Activated naive CD8-positive, alpha-beta T cell treated with anti-CD3 and anti-CD28 coated beads, Interleukin-2, amount 10 ng/mL, durations not matched to agents 7 days and 5 days (primary cell): ENCODE measurements around the gene ASF1A. TPM values are rescaled to one million over a fixed set of nuclear protein-coding genes. Genes with fewer than 3 reads are reported as not detected.

ENCODE experiments used
- ATAC-seq: fragments of 150-1000 bp; cut with Tn5 transposase; one replicate; pipeline ENCODE4 v1.10.0; 2021; ENCODE audit warnings: low read depth, moderate library complexity
- POLR2A ChIA-PET: fragments of 350-600 bp; sonication (Branson Sonifier 250); formaldehyde crosslinking; loops from one replicate; lab custom pipeline; 2021; ENCODE audit warnings: antibody characterized with exemption; lab: Charles Lee
- DNase-seq: peaks from one replicate; pipeline ENCODE4 v3.0.0; 2021
- H3K27ac Mint-ChIP-seq: one replicate; pipeline ENCODE4 v1.8.0; 2022; ENCODE audit warnings: mild to moderate bottlenecking, mixed read lengths
- H3K27me3 Mint-ChIP-seq: one replicate; pipeline ENCODE4 v1.8.0; 2022; ENCODE audit warnings: mild to moderate bottlenecking, moderate library complexity, mixed read lengths
- H3K36me3 Mint-ChIP-seq: one replicate; pipeline ENCODE4 v1.8.0; 2021; ENCODE audit warnings: mild to moderate bottlenecking, mixed read lengths
- H3K4me1 Mint-ChIP-seq: one replicate; pipeline ENCODE4 v1.8.0; 2021; ENCODE audit warnings: mixed read lengths
- H3K4me3 Mint-ChIP-seq: one replicate; pipeline ENCODE4 v1.8.0; 2022; ENCODE audit warnings: mild to moderate bottlenecking, moderate library complexity, mixed read lengths
- H3K9me3 Mint-ChIP-seq: one replicate; pipeline ENCODE4 v1.8.0; 2021; ENCODE audit warnings: mixed read lengths
- total RNA-seq, 2 experiments: library from RNA; stranded (reverse); gene quantifications; one replicate each; pipeline ENCODE4 v1.2.3, GENCODE V29; 2021

ASF1A gene
- total RNA-seq, 2 experiments from 2014 or later: 64.6 to 66.8 TPM

DNA sequence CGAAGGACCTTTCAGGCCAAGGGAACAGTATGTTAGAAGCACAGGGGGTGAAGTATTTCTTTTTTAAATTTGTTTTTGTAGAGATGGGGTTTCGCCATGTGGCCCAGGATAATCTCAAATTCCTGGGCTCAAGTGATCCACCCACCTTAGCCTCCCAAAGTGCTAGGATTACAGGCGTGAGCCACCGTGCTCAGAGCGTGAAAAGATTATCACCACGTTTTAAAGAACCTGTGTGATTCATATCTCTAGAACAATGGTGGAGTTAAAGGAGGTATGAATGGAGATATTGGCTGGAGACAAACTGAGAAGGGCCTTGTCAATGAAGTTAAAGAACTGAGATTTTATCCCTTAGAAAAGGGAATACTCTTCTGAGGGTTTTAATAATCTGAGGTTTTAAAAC is 9.7 kb downstream of the ASF1A start:
- Mint-ChIP-seq H3K27ac (peak overlapping the region; percentile 44), H3K4me1 (peaks cover 49% of the 10 kb centered on the region), H3K27me3 (no peaks in the 10 kb centered on the region), H3K36me3 (peaks cover 67% of the 10 kb centered on the region), H3K4me3 (no peak overlapping the region), H3K9me3 (no peaks in the 10 kb centered on the region)
- DNase-seq (no peak), ATAC-seq (no peak)
- POLR2A ChIA-PET: no interaction called here

GRCh38 chr6:118905084-118905483 is 11.1 kb downstream of the ASF1A start:
- H3K27ac Mint-ChIP-seq: no peak overlapping the region
- no peak for DNase-seq
- no peaks in the 10 kb centered on the region for H3K9me3 Mint-ChIP-seq
- peaks cover 67% of the 10 kb centered on the region for H3K36me3 Mint-ChIP-seq
- H3K27me3 Mint-ChIP-seq: no peaks in the 10 kb centered on the region
- H3K4me3 Mint-ChIP-seq: no peak overlapping the region
- POLR2A ChIA-PET: interaction anchor here (0.6 kb wide), 1 partner anchor 203 kb away, joined by 3 read pairs; no protein-coding TSS in a partner anchor
- ATAC-seq: no peak
- peaks cover 38% of the 10 kb centered on the region for H3K4me1 Mint-ChIP-seq

DNA sequence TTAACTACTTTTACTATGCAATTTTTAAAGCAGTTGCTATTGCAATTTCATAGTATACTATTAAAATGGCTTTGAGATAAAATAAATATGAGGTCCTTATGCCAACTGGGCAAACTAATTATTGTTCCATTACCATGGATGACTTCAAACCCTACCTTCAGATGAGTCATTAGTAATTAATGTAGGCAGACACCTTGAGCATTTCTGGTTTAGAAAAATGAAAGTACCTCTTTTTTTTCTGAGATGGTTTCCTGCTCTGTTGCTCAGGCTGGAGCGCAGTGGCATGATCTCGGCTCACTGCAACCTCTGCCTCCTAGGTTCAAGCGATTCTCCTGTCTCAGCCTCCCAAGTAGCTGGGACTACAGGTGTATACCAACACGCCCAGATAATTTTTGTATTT is 11.9 kb downstream of the ASF1A start:
- H3K9me3 Mint-ChIP-seq: no peaks in the 10 kb centered on the region
- POLR2A ChIA-PET: no interaction called here
- ATAC-seq (no peak), DNase-seq (no peak)
- H3K4me1 Mint-ChIP-seq: peaks cover 30% of the 10 kb centered on the region
- H3K36me3 Mint-ChIP-seq: peaks cover 66% of the 10 kb centered on the region
- H3K27me3 Mint-ChIP-seq: no peaks in the 10 kb centered on the region
- no peak overlapping the region for H3K27ac Mint-ChIP-seq
- no peak overlapping the region for H3K4me3 Mint-ChIP-seq

- H3K27ac Mint-ChIP-seq: no peak overlapping the region
- POLR2A ChIA-PET: interaction anchor here (1.5 kb wide), 1 partner anchor 14 kb away, joined by 5 read pairs; the partner anchor contains the start of gene ASF1A
- peaks cover 20% of the 10 kb centered on the region for H3K4me1 Mint-ChIP-seq
- H3K27me3 Mint-ChIP-seq: no peaks in the 10 kb centered on the region
- ATAC-seq (no peak), DNase-seq (no peak)
- H3K4me3 Mint-ChIP-seq: no peak overlapping the region
- H3K9me3 Mint-ChIP-seq: no peaks in the 10 kb centered on the region
- peaks cover 57% of the 10 kb centered on the region for H3K36me3 Mint-ChIP-seq
Measured at GRCh38 chr6:118908441-118908840, 14.5 kb downstream of the ASF1A start.

DNA sequence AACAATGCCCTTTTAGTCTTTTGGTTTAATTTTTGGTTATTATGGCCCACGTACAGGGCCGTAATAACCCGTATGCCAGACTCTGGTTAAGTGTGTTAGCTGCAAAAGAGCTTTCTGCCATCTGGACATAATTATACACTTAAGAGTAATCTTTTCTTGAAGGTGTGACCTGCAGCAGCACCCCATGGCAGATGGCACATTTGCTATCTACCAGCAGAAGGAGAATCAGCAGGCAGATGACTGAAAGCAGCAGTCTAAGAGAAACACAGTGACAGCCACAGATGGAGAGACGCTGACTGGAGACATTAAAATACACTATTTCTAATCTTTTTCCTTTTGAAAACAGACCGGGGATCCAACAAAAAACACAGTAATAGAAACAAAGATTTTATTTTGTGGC is 18.7 kb downstream of the ASF1A start:
- POLR2A ChIA-PET: no interaction called here
- H3K4me1 Mint-ChIP-seq: peaks cover 1% of the 10 kb centered on the region
- H3K27ac Mint-ChIP-seq: no peak overlapping the region
- ATAC-seq: no peak
- H3K9me3 Mint-ChIP-seq: no peaks in the 10 kb centered on the region
- no peak overlapping the region for H3K4me3 Mint-ChIP-seq
- H3K27me3 Mint-ChIP-seq: no peaks in the 10 kb centered on the region
- H3K36me3 Mint-ChIP-seq: peaks cover 46% of the 10 kb centered on the region
- no peak for DNase-seq

GRCh38 chr6:118913161-118913560 is 19.2 kb downstream of the ASF1A start:
- Mint-ChIP-seq H3K36me3 (peaks cover 44% of the 10 kb centered on the region), H3K4me3 (no peak overlapping the region), H3K27ac (no peak overlapping the region), H3K4me1 (peaks cover 1% of the 10 kb centered on the region), H3K9me3 (no peaks in the 10 kb centered on the region), H3K27me3 (no peaks in the 10 kb centered on the region)
- POLR2A ChIA-PET: interaction anchor here (0.9 kb wide), 1 partner anchor 22 kb away, joined by 3 read pairs; the partner anchor contains the start of gene MCM9
- ATAC-seq (no peak), DNase-seq (no peak)

GRCh38 chr6:118914598-118914997 is 20.6 kb downstream of the ASF1A start:
- POLR2A ChIA-PET: no interaction called here
- Mint-ChIP-seq H3K4me3 (no peak overlapping the region), H3K27me3 (no peaks in the 10 kb centered on the region), H3K4me1 (peaks cover 1% of the 10 kb centered on the region), H3K36me3 (peaks cover 42% of the 10 kb centered on the region), H3K27ac (no peak overlapping the region), H3K9me3 (no peaks in the 10 kb centered on the region)
- DNase-seq: no peak
- ATAC-seq: no peak

GRCh38 chr6:118917546-118918328 is 23.8 kb downstream of the ASF1A start:
- DNase-seq: no peak
- no peak for ATAC-seq
- peaks cover 1% of the 10 kb centered on the region for H3K4me1 Mint-ChIP-seq
- peaks cover 51% of the 10 kb centered on the region for H3K36me3 Mint-ChIP-seq
- no peak overlapping the region for H3K27ac Mint-ChIP-seq
- H3K27me3 Mint-ChIP-seq: no peaks in the 10 kb centered on the region
- H3K4me3 Mint-ChIP-seq: no peak overlapping the region
- no peaks in the 10 kb centered on the region for H3K9me3 Mint-ChIP-seq
- POLR2A ChIA-PET: no interaction called here

- Mint-ChIP-seq H3K9me3 (no peaks in the 10 kb centered on the region), H3K4me1 (no peaks in the 10 kb centered on the region), H3K36me3 (peaks cover 50% of the 10 kb centered on the region), H3K4me3 (no peak overlapping the region), H3K27ac (no peak overlapping the region), H3K27me3 (no peaks in the 10 kb centered on the region)
- no peak for ATAC-seq
- no peak for DNase-seq
- POLR2A ChIA-PET: no interaction called here
Measured at GRCh38 chr6:118918329-118918725, 24.4 kb downstream of the ASF1A start.

- no peak for ATAC-seq
- Mint-ChIP-seq H3K4me1 (no peaks in the 10 kb centered on the region), H3K4me3 (no peak overlapping the region), H3K27ac (no peak overlapping the region), H3K36me3 (peaks cover 43% of the 10 kb centered on the region), H3K27me3 (no peaks in the 10 kb centered on the region), H3K9me3 (no peaks in the 10 kb centered on the region)
- no peak for DNase-seq
- POLR2A ChIA-PET: no interaction called here
Measured at GRCh38 chr6:118921084-118921483, 27.1 kb downstream of the ASF1A start.

DNA sequence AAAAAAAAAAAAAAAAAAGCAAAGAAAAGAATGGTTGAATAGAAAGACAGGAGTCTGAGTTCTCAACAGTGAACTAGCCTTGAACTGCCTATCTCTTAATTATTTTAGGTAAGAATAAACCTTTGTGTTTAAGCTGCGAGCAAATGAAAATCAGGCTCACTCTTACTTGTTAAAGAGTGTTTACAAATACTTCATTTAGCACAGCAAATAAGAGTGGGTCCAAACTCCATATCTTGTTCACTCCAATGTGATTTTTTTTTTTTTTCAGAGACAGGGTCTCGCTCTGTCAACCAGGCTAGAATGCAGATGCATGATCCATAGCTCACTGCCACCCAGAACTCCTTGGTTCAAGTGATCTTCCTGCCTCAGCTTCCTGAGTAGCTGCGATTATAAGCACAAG is 29.1 kb downstream of the ASF1A start:
- Mint-ChIP-seq H3K9me3 (no peaks in the 10 kb centered on the region), H3K36me3 (peaks cover 49% of the 10 kb centered on the region), H3K4me3 (no peak overlapping the region), H3K27ac (no peak overlapping the region), H3K27me3 (no peaks in the 10 kb centered on the region), H3K4me1 (no peaks in the 10 kb centered on the region)
- POLR2A ChIA-PET: no interaction called here
- ATAC-seq: no peak
- DNase-seq: no peak

DNA sequence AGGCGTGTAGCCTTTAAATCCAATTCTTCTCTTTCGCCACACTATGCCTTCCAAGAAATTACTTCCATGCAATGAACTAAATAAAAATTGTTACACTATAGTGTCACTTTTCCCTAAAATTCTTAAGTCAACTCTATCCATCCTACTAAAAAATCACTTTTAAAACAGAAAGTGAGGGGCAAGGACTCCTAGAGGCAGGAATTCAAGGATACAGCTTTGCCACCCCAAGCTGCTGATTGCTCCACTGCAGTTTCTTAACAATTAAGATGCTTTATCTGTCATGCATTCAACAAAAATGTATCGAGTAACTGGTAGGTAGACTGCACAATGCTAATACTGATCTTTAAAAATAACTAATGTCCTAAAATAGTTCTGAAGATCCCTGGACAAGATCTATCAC is 36.7 kb downstream of the ASF1A start:
- Mint-ChIP-seq H3K4me1 (peaks cover 20% of the 10 kb centered on the region), H3K4me3 (no peak overlapping the region), H3K36me3 (peaks cover 25% of the 10 kb centered on the region), H3K27me3 (no peaks in the 10 kb centered on the region), H3K9me3 (no peaks in the 10 kb centered on the region), H3K27ac (no peak overlapping the region)
- DNase-seq (no peak), ATAC-seq (no peak)
- POLR2A ChIA-PET: no interaction called here

GRCh38 chr6:118931436-118931835 is 37.5 kb downstream of the ASF1A start:
- POLR2A ChIA-PET: no interaction called here
- no peak for DNase-seq
- H3K36me3 Mint-ChIP-seq: peaks cover 26% of the 10 kb centered on the region
- H3K4me3 Mint-ChIP-seq: no peak overlapping the region
- H3K4me1 Mint-ChIP-seq: peaks cover 23% of the 10 kb centered on the region
- H3K27ac Mint-ChIP-seq: no peak overlapping the region
- H3K9me3 Mint-ChIP-seq: no peaks in the 10 kb centered on the region
- no peak for ATAC-seq
- no peaks in the 10 kb centered on the region for H3K27me3 Mint-ChIP-seq

GRCh38 chr6:118932421-118932820 is 38.5 kb downstream of the ASF1A start:
- DNase-seq: no peak
- ATAC-seq: no peak
- peaks cover 2% of the 10 kb centered on the region for H3K9me3 Mint-ChIP-seq
- no peak overlapping the region for H3K4me3 Mint-ChIP-seq
- no peak overlapping the region for H3K27ac Mint-ChIP-seq
- no peaks in the 10 kb centered on the region for H3K27me3 Mint-ChIP-seq
- H3K36me3 Mint-ChIP-seq: peaks cover 27% of the 10 kb centered on the region
- POLR2A ChIA-PET: no interaction called here
- peaks cover 23% of the 10 kb centered on the region for H3K4me1 Mint-ChIP-seq
